GM21515 (cell line): ENCODE data around the gene GRK1.

Experiments used
- ATAC-seq: cut with Tn5 transposase; IDR thresholded peaks from one replicate; pipeline ENCODE4 v1.9.1; 2021; ENCODE audit not compliant: unreplicated experiment

GRK1 gene

DNA sequence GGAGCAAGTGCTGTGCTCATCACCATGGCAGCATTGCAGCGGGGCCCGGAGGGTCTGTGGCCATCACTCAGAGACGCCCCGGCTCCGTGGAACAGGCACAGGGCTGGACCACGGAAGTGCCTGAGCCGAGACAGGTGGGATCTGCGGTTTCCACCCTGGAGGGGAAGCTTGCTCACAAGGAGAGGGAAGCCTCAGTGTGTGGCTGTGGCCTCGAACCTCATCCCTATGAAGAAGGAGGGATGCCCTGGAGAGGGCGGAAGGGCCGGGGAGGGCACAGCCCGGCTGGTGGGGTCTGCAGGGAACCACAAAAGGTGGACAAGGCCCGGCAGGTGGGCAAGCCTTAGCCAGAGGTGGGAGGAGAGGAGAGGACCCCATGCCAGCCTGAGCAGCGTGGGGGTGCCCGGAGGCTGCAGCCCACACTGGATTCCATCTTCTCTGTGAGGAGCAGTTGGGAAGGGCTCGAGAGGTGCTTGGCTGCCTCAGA, 61.6 kb downstream of the GRK1 start:
- no peak for ATAC-seq

GRCh38 chr13:113729187-113730019, 62.4 kb downstream of the GRK1 start:
- ATAC-seq: no peak

- ATAC-seq: no peak
These were observed 63.3 kb downstream of the GRK1 start for GRCh38 chr13:113730258-113730691.

DNA sequence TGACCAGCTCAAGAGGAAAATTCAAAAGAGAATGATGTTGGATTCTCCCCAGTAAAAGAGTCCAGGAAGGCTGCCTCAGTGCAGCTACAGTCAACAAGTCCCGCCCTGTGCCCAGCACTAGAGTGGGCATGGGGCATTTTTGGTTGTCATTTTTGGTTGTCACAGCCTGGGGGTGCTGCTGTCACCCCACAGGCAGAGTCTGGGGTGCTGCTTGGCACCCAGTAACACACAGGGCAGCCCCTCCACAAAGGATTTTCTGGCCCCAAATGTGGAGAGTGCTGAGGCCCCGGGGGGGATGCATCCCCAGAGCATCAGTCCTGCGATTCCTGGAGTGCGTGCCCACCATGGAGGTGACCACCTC, 63.8 kb downstream of the GRK1 start:
- no peak for ATAC-seq

DNA sequence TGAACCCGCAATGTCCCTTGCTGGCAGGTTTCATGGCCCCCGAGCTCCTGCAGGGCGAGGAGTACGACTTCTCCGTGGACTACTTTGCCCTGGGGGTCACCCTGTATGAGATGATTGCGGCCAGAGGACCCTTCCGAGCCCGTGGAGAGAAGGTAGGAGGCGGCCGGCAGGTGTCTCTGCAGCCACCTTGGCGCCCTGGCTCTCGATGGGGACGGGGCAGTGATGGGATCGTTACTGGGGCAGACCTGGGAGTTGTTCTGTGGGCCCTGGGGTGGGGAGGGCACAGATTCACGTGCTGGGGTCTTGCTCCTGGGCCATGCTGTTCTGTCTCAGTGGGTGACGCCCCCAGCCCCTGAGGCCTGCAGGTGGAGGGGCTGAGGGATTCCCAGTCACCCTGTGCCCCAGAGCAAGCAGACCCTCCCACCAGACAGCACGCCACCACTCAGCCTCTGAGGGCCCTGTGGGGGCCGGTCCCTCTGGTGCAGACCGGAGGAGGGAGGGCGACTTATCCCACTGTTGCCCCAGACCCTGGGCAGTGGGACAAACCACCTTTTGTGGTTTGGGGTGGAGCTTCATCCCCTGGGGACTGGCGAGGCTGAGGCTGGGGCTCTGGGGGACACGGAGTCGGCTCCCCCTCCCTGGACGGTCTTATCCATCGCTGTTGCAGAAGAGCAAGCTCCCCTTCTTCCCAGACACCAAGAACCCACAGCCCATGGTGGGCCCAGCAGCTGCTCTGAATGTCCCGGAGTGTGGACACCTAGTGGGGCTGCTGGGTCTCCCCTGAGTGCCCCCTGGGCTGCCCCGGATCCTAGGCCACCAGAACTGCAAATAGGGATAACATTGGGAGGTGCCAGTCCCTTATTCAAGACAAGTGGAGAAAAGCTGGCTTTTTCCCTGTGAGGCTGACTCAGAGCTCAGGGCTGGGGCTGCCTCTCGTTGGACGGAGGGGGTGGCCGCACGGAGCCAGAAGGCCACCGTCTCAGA, 64.5 kb downstream of the GRK1 start:
- no peak for ATAC-seq

- no peak for ATAC-seq
These were observed 65.3 kb downstream of the GRK1 start for GRCh38 chr13:113732176-113732960.

GRCh38 chr13:113732961-113733950, 66.2 kb downstream of the GRK1 start:
- no peak for ATAC-seq

DNA sequence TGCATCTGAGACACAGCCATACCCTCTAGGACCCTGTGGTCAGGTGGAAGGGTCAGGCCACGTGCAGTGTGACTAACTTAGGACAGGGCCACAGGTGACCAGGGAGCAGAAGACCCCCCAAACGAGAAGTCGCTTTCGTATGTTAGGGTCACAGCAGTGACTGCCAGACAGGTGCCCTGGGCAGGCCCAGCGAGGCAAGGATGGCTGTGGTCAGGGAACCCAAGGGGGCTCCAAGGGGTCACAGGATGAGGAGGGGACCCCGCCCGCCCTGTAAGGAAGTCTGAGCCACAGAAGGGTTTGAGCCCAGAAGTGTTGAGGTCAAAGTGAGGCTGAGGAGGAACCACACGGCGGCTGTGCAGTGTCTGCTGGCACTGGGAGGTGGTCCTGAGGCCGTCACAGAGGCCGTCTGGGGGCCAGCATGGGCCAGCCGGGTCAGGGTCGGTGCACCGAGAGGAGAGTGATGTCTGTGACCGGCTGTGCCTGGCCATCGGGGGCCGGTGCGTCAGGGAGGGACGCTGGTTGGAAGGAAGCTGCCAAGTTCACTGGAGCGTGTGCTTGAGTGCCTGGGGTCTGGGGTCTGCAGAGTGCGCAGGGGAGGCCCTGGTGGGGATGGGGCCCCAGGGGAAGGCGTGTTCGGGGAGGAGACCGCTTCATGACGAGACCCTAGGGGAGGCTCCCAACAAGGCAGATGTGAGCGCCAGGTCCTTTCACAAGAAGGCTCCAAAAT, 67.2 kb downstream of the GRK1 start:
- ATAC-seq: no peak

DNA sequence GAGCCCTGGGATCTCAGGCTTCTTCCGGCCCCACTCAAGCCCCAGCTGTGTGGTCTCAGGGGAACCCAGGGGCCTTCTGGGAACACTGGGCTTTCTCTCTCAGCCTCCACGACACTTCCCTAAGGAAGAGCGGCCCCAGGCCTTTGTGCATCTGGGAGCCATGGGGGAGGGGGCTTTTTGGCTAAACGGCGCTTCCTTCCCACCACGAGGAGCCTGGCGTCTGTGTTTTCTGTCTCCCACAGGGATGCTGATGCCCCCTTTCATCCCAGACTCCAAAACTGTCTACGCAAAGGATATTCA, 67.8 kb downstream of the GRK1 start:
- ATAC-seq: no peak

DNA sequence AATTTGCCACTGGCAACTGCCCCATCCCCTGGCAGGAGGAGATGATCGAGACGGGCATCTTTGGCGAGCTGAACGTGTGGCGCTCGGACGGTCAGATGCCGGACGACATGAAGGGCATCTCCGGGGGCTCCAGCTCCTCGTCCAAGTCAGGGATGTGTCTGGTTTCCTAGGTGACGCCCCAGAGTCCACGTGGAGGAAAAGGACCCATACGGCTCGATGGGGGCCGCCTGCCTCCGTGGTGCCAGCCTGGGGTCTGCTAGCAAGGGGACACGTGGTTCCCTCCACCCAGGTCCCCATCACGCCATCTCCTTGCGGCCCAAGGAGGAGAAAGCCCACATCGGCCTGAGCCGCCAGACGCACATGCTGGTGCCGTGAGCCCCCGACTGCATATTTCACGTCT, 68.2 kb downstream of the GRK1 start:
- ATAC-seq: no peak

- no peak for ATAC-seq
These were observed 68.7 kb downstream of the GRK1 start for GRCh38 chr13:113735750-113736149.

- no peak for ATAC-seq
These were observed 69.3 kb downstream of the GRK1 start for GRCh38 chr13:113736258-113736731.

DNA sequence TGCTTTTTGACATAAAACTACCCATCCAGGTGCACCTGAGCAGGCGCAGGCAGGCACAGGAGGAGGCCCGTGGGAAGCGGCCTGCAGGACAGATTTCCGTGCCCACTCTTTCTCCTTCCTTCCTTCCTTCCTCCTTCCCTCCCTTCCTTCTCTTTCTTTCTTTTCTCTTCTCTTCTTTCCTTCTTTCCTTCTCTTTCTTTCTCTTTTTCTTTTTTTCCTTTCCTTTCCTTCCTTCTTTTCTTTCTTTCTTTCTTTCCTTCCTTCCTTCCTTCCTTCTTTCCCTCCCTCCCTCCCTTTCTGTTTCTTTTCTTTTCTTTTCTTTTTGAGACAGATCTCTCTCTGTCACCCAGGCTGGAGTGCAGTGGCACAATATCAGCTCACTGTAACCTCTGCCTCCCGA, 70.8 kb downstream of the GRK1 start:
- no peak for ATAC-seq

GRCh38 chr13:113739527-113740285, 72.7 kb downstream of the GRK1 start:
- ATAC-seq: no peak

GRCh38 chr13:113740286-113740556, 73.2 kb downstream of the GRK1 start:
- no peak for ATAC-seq

DNA sequence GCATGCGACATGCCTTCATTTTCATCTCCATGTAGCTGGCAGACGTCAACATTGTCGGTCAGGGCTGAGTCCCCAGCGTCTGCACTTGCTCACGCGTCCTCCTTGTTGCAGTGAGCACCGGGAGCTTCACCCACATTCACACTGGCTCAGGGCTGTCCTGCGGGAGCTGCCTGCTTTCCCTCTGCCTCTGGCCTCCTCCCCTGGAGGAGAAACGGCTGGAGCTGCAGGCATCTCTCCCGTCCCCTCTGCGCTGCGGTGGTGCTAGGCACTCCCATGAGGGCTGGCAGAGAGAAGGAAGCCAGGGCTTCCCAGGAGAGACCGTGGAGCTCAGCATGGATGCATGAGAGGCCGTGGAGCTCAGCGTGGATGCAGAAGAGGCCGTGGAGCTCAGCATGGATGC, 73.6 kb downstream of the GRK1 start:
- ATAC-seq: no peak

DNA sequence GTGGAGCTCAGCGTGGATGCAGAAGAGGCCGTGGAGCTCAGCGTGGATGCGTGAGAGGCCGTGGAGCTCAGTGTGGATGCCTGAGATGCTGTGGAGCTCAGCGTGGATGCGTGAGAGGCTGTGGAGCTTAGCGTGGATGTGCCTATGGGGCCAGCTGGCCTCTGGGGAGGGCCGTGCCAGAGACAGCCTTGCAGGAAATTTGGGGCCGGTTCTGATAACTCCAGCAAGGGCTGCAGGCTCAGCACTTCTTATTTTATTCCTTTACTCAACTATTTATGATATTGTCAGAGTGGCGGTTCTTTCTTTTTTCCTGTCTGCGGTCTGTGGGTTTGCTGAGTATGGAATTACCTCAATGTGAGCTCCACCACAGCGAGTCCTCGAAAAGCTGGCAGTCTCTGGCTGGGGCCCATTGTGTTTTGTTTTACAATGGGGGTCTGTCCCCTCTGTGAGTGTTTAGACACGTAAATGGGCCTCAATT, 74.2 kb downstream of the GRK1 start:
- ATAC-seq: no peak

DNA sequence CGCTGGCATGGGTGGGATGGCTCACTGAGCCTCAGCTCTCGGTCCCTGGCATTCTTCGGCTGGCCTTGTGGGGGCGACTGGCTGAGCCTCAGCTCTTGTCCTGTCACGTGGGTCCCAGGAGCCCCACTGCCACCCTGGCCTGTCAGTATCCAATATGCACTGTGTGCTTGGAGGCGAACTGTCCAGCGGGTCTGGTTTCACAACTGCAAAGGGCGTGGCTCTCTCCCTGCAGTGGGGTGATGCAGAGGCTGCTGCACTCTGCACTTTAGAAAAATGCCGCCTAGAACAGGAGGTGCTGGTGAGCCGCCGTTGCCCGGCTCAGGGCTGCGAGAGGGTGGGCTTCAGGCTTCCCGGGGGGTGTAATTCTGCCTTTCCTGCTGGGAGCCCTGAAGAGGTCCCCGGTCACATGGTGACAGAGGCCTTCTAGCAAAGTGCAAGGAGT, 75.0 kb downstream of the GRK1 start:
- no peak for ATAC-seq
